ENCODE data around the gene LPCAT4.
"Not testable (repeated sequence)": the region's sequence is repeated elsewhere in the genome, so short reads cannot be mapped to it uniquely, and the experiment has no call there.

The LPCAT4 gene

DNA sequence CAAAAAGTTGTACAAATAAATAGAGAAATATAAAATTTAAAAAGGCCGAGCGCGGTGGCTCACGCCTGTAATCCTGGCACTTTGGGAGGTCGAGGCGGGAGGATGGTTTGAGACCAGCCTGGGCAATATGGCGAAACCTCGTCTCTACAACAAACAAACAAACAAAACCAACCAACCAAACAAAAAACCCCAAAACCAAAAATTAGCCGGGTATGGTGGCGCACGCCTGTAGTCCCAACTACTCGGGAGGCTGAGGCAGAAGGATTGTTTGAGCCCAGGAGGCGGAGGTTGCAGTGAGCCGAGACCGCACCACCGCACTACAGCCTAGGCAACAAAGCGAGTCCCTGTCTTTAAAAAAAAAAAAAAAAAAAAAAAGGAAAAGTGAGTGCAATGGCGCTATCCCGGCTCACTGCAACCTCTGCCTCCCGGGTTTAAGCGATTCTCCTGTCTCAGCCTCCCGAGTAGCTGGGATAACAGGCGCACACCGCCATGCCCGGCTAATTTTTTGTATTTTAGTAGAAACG is 24.7 kb downstream of the LPCAT4 start:
- H3K9me3 ChIP-seq (ENCODE audit: control insufficient read depth, low read length); H3K23ac ChIP-seq (ENCODE audit: low read length in 2 of 2); H2BK5ac ChIP-seq (ENCODE audit: low read depth, low read length, poor library complexity, severe bottlenecking); H3K14ac ChIP-seq (ENCODE audit: low read length in 2 of 2); H4K91ac ChIP-seq (ENCODE audit: low read length); H2BK15ac ChIP-seq (ENCODE audit: low read depth, poor library complexity, severe bottlenecking); H3K18ac ChIP-seq (ENCODE audit: low read depth in 1 of 2, low read length in 2 of 2); H3K27me3 ChIP-seq (ENCODE audit: control insufficient read depth in 1 of 2, insufficient read depth in 1 of 2, low read length in 2 of 2); H2AK5ac ChIP-seq (ENCODE audit: low read length, severe bottlenecking); H3K79me1 ChIP-seq (replicated peaks; ENCODE audit: low read length, poor library complexity, severe bottlenecking); H2AFZ ChIP-seq (ENCODE audit: low read depth, low read length); H3K4me1 ChIP-seq (ENCODE audit: control insufficient read depth, insufficient read depth, low read depth, low read length); H4K8ac ChIP-seq (ENCODE audit: low read length); H2BK12ac ChIP-seq (ENCODE audit: low read length in 2 of 2); DNase-seq: not testable (repeated sequence)
- H3K36me3 ChIP-seq (ENCODE audit: control insufficient read depth in 1 of 2, insufficient read depth in 2 of 2, low read depth in 1 of 2, low read length in 2 of 2): peaks cover 7 to 32% of the 10 kb centered on the region in 2 experiments
- peak overlapping the region; percentile 69 to 100 for H3K4me3 ChIP-seq (ENCODE audit: insufficient read depth in 1 of 2, low read depth in 1 of 2, low read length in 2 of 2)
- H3K9ac ChIP-seq (ENCODE audit: low read length): peak overlapping the region; percentile 97
- H3K27ac ChIP-seq (ENCODE audit: low read length, poor library complexity, severe bottlenecking): peak overlapping the region; percentile 95
- WGBS: 41% methylated on average over 24 of the region's 26 CpGs
- peak overlapping the region; percentile 60 for H3K4me2 ChIP-seq (ENCODE audit: low read length, poor library complexity, severe bottlenecking)
- peak overlapping the region; percentile 52 for H2BK120ac ChIP-seq (ENCODE audit: low read depth, low read length)
- peak overlapping the region in 1 of 2 experiments; percentile 47 for H3K4ac ChIP-seq (ENCODE audit: low read depth in 1 of 2, low read length in 2 of 2)

- DNase-seq: peak; percentile 2
- 92% methylated on average over 13 of the region's 15 CpGs for WGBS
Measured at GRCh38 chr15:34341381-34342212, 25.4 kb downstream of the LPCAT4 start.

DNA sequence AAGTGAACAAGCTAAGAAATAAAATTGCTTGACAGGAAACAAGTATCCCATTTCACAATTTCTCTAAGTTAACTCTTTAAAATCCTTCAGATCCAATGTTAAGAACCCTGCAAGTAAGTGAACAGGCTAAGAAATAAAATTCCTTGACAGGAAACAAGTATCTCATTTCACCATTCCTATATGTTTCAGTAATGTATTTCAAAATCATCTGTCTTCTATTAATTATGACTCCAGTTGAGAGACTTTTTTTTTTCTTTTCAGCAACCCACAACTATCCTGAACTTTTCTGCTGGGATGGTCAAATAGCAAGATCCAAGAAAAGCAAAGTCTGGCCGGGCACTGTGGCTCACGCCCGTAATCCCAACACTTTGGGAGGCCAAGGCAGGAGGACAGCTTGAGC is 27.1 kb downstream of the LPCAT4 start:
- Histone ChIP-seq H3K27ac (ENCODE audit: low read length, poor library complexity, severe bottlenecking) (no peak overlapping the region), H3K4me3 (ENCODE audit: insufficient read depth in 1 of 2, low read depth in 1 of 2, low read length in 2 of 2) (no peak overlapping the region), H3K36me3 (ENCODE audit: control insufficient read depth in 1 of 2, insufficient read depth in 2 of 2, low read depth in 1 of 2, low read length in 2 of 2) (peaks cover 7 to 32% of the 10 kb centered on the region in 2 experiments), H3K9me3 (ENCODE audit: control insufficient read depth, low read length) (no peaks in the 10 kb centered on the region), H4K91ac (ENCODE audit: low read length) (no peak overlapping the region), H3K4ac (ENCODE audit: low read depth in 1 of 2, low read length in 2 of 2) (no peak overlapping the region), H3K18ac (ENCODE audit: low read depth in 1 of 2, low read length in 2 of 2) (no peak overlapping the region), H3K4me1 (ENCODE audit: control insufficient read depth, insufficient read depth, low read depth, low read length) (peaks cover 11% of the 10 kb centered on the region), H3K79me1 (replicated peaks; ENCODE audit: low read length, poor library complexity, severe bottlenecking) (peaks cover 22% of the 10 kb centered on the region), H2AK5ac (ENCODE audit: low read length, severe bottlenecking) (no peak overlapping the region), H2BK5ac (ENCODE audit: low read depth, low read length, poor library complexity, severe bottlenecking) (no peak overlapping the region), H2BK15ac (ENCODE audit: low read depth, poor library complexity, severe bottlenecking) (no peak overlapping the region), H3K23ac (ENCODE audit: low read length in 2 of 2) (no peak overlapping the region), H3K4me2 (ENCODE audit: low read length, poor library complexity, severe bottlenecking) (no peak overlapping the region), H2AFZ (ENCODE audit: low read depth, low read length) (no peak overlapping the region), H3K9ac (ENCODE audit: low read length) (no peak overlapping the region), H4K8ac (ENCODE audit: low read length) (no peak overlapping the region), H3K14ac (ENCODE audit: low read length in 2 of 2) (no peak overlapping the region), H2BK12ac (ENCODE audit: low read length in 2 of 2) (no peak overlapping the region), H3K27me3 (ENCODE audit: control insufficient read depth in 1 of 2, insufficient read depth in 1 of 2, low read length in 2 of 2) (no peaks in the 10 kb centered on the region), H2BK120ac (ENCODE audit: low read depth, low read length) (no peak overlapping the region)
- DNase-seq: no peak
- WGBS: 97% methylated on average over 3 of the region's 3 CpGs

More at GRCh38 chr15:34341381-34342212, 25.4 kb downstream of the LPCAT4 start:
- H4K8ac ChIP-seq (ENCODE audit: low read length): no peak overlapping the region
- peaks cover 9% of the 10 kb centered on the region for H3K4me1 ChIP-seq (ENCODE audit: control insufficient read depth, insufficient read depth, low read depth, low read length)
- no peak overlapping the region for H2BK120ac ChIP-seq (ENCODE audit: low read depth, low read length)
- H4K91ac ChIP-seq (ENCODE audit: low read length): no peak overlapping the region
- H3K36me3 ChIP-seq (ENCODE audit: control insufficient read depth in 1 of 2, insufficient read depth in 2 of 2, low read depth in 1 of 2, low read length in 2 of 2): peaks cover 7 to 32% of the 10 kb centered on the region in 2 experiments
- H3K4ac ChIP-seq (ENCODE audit: low read depth in 1 of 2, low read length in 2 of 2): peak overlapping the region in 1 of 2 experiments; percentile 35
- H3K9me3 ChIP-seq (ENCODE audit: control insufficient read depth, low read length): no peaks in the 10 kb centered on the region
- no peak overlapping the region for H3K18ac ChIP-seq (ENCODE audit: low read depth in 1 of 2, low read length in 2 of 2)
- no peak overlapping the region for H3K27ac ChIP-seq (ENCODE audit: low read length, poor library complexity, severe bottlenecking)
- H3K4me2 ChIP-seq (ENCODE audit: low read length, poor library complexity, severe bottlenecking): no peak overlapping the region
- H2AK5ac ChIP-seq (ENCODE audit: low read length, severe bottlenecking): no peak overlapping the region
- no peak overlapping the region for H3K14ac ChIP-seq (ENCODE audit: low read length in 2 of 2)
- H3K4me3 ChIP-seq (ENCODE audit: insufficient read depth in 1 of 2, low read depth in 1 of 2, low read length in 2 of 2): peak overlapping the region in 1 of 2 experiments; percentile 100
- H3K9ac ChIP-seq (ENCODE audit: low read length): peak overlapping the region; percentile 97
- no peaks in the 10 kb centered on the region for H3K27me3 ChIP-seq (ENCODE audit: control insufficient read depth in 1 of 2, insufficient read depth in 1 of 2, low read length in 2 of 2)
- no peak overlapping the region for H2BK15ac ChIP-seq (ENCODE audit: low read depth, poor library complexity, severe bottlenecking)
- H2BK12ac ChIP-seq (ENCODE audit: low read length in 2 of 2): peak overlapping the region in 1 of 2 experiments; percentile 3
- no peak overlapping the region for H3K23ac ChIP-seq (ENCODE audit: low read length in 2 of 2)
- no peak overlapping the region for H2AFZ ChIP-seq (ENCODE audit: low read depth, low read length)
- peaks cover 15% of the 10 kb centered on the region for H3K79me1 ChIP-seq (replicated peaks; ENCODE audit: low read length, poor library complexity, severe bottlenecking)
- no peak overlapping the region for H2BK5ac ChIP-seq (ENCODE audit: low read depth, low read length, poor library complexity, severe bottlenecking)

DNA sequence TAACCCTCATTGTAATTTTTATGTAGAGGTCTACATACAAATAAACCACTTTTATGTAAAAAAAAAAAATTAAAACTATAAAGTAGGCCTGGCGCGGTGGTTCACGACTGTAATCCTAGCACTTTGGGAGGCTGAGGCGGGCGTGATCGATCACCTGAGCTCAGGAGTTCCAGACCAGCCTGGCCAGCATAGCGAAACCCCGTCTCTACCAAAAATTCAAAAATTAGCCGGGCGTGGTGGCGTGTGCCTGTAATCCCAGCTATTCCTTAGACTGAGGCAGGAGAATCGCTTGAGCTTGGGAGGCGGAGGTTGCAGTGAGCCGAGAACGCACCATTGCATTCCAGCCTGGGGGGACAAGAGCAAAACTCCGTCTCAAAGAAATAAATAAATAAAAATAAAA is 28.6 kb downstream of the LPCAT4 start:
- 74% methylated on average over 15 of the region's 16 CpGs for WGBS
- H2BK12ac ChIP-seq (ENCODE audit: low read length in 2 of 2): no peak overlapping the region
- peak overlapping the region; percentile 21 for H2BK15ac ChIP-seq (ENCODE audit: low read depth, poor library complexity, severe bottlenecking)
- peak overlapping the region; percentile 67 for H3K4me2 ChIP-seq (ENCODE audit: low read length, poor library complexity, severe bottlenecking)
- H3K4me3 ChIP-seq (ENCODE audit: insufficient read depth in 1 of 2, low read depth in 1 of 2, low read length in 2 of 2): peak overlapping the region in 1 of 2 experiments; percentile 94
- peak overlapping the region; percentile 79 for H3K9ac ChIP-seq (ENCODE audit: low read length)
- no peak overlapping the region for H2BK120ac ChIP-seq (ENCODE audit: low read depth, low read length)
- no peak overlapping the region for H3K4ac ChIP-seq (ENCODE audit: low read depth in 1 of 2, low read length in 2 of 2)
- peaks cover 22% of the 10 kb centered on the region for H3K79me1 ChIP-seq (replicated peaks; ENCODE audit: low read length, poor library complexity, severe bottlenecking)
- H3K23ac ChIP-seq (ENCODE audit: low read length in 2 of 2): no peak overlapping the region
- no peaks in the 10 kb centered on the region for H3K27me3 ChIP-seq (ENCODE audit: control insufficient read depth in 1 of 2, insufficient read depth in 1 of 2, low read length in 2 of 2)
- H2BK5ac ChIP-seq (ENCODE audit: low read depth, low read length, poor library complexity, severe bottlenecking): no peak overlapping the region
- H3K4me1 ChIP-seq (ENCODE audit: control insufficient read depth, insufficient read depth, low read depth, low read length): peaks cover 11% of the 10 kb centered on the region
- H3K14ac ChIP-seq (ENCODE audit: low read length in 2 of 2): no peak overlapping the region
- H2AFZ ChIP-seq (ENCODE audit: low read depth, low read length): no peak overlapping the region
- H3K9me3 ChIP-seq (ENCODE audit: control insufficient read depth, low read length): no peaks in the 10 kb centered on the region
- H3K18ac ChIP-seq (ENCODE audit: low read depth in 1 of 2, low read length in 2 of 2): no peak overlapping the region
- DNase-seq: no peak
- peaks cover 7 to 32% of the 10 kb centered on the region in 2 experiments for H3K36me3 ChIP-seq (ENCODE audit: control insufficient read depth in 1 of 2, insufficient read depth in 2 of 2, low read depth in 1 of 2, low read length in 2 of 2)
- peak overlapping the region; percentile 36 for H4K8ac ChIP-seq (ENCODE audit: low read length)
- H3K27ac ChIP-seq (ENCODE audit: low read length, poor library complexity, severe bottlenecking): no peak overlapping the region
- H4K91ac ChIP-seq (ENCODE audit: low read length): no peak overlapping the region
- H2AK5ac ChIP-seq (ENCODE audit: low read length, severe bottlenecking): no peak overlapping the region

All from mesenchymal stem cell (in vitro differentiated cells and primary cell).